OCI-LY3 (cell line): ENCODE results near the gene UBE2QL1.

Experiments
- EZH2phosphoT487 ChIP-seq: fragments of 200-600 bp; shearing (Covaris generic); IDR thresholded peaks from 2 replicates; pipeline ENCODE4 v1.6.1; 2018; ENCODE audit warnings: antibody characterized with exemption, mixed run types, low read depth
- TF ChIP-seq, protein P1 (sequence below): fragments of 200-600, 300-600 bp; sonication (generic); IDR thresholded peaks from 2 replicates; pipeline ENCODE4 v1.5.1; 2014; ENCODE audit warnings: antibody characterized with exemption, low read length, low read depth

DNA sequence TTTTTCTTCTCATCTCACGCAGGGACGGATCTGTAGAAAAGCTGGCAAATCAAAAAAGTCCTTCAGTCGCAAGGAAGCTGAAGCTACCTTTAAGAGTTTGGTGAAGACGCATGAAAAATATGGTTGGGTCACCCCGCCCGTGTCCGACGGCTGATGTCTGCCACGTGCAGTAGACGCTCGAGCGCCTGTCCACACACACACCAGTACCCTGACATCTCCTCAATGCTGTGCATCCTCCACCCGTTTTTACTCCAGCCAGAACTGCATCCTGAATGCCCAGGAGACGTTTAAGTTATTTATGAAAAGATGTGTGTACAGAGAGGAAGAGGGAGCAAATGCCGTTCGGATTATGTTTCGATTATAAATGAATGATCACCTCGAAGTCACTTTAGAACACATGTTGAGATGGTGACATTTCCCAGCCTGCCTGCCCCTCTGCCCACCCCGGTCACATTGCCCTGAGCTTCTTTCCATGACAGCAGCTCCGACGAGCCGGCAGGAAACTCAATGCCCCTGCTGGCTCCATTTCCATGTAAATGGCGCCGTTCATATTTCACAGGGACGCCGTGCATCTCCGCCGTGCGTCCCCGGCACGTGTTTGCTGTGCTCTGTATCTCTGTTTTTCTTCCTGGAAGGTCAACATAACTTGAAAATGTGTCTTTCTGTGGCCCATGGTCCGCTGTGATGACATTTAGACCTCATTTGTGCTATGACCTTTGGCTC is 42.7 kb downstream of the UBE2QL1 start:
- TF ChIP-seq, protein P1, sequence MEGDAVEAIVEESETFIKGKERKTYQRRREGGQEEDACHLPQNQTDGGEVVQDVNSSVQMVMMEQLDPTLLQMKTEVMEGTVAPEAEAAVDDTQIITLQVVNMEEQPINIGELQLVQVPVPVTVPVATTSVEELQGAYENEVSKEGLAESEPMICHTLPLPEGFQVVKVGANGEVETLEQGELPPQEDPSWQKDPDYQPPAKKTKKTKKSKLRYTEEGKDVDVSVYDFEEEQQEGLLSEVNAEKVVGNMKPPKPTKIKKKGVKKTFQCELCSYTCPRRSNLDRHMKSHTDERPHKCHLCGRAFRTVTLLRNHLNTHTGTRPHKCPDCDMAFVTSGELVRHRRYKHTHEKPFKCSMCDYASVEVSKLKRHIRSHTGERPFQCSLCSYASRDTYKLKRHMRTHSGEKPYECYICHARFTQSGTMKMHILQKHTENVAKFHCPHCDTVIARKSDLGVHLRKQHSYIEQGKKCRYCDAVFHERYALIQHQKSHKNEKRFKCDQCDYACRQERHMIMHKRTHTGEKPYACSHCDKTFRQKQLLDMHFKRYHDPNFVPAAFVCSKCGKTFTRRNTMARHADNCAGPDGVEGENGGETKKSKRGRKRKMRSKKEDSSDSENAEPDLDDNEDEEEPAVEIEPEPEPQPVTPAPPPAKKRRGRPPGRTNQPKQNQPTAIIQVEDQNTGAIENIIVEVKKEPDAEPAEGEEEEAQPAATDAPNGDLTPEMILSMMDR: no peak
- TF ChIP-seq EZH2phosphoT487: no peak
